ENCODE results near the gene RNF130.

GRCh38 chr5:180093241-180093640, 21.7 kb upstream of the RNF130 start:
- TF ChIP-seq CTCF (IDR thresholded peaks at IDR 0.05) (no peak), EZH2phosphoT487 (IDR thresholded peaks at IDR 0.05) (no peak)
